Erythroblast (primary cell): ENCODE results near the gene TMEM80.

ENCODE experiments used
- DNase-seq, 2 experiments: peaks; one replicate each; lab custom pipeline; 2025; lab: John Stamatoyannopoulos, UW
- GATA1 ChIP-seq: IDR thresholded peaks from 2 replicates; pipeline ENCODE4 v1.6.1; 2011; ENCODE audit warnings: low read depth, mild to moderate bottlenecking, control low read depth, low read length, moderate library complexity
- POLR2A ChIP-seq: IDR thresholded peaks from 2 replicates; pipeline ENCODE4 v1.6.1; 2011; ENCODE audit warnings: mild to moderate bottlenecking, low read length

The TMEM80 gene

GRCh38 chr11:701741-702461, 6.3 kb downstream of the TMEM80 start:
- peak in 1 of 2 experiments; percentile 39 for DNase-seq
- no peak for TF ChIP-seq GATA1

- TF ChIP-seq POLR2A (no peak), GATA1 (no peak)
- no peak for DNase-seq
Observed at GRCh38 chr11:702462-703461, 7.1 kb downstream of the TMEM80 start.

- DNase-seq = no peak
- no peak for TF ChIP-seq GATA1
- TF ChIP-seq POLR2A = no peak
Observed at GRCh38 chr11:703506-703905, 7.9 kb downstream of the TMEM80 start.

GRCh38 chr11:704228-704674, 8.6 kb downstream of the TMEM80 start:
- DNase-seq = no peak
- TF ChIP-seq POLR2A = no peak

GRCh38 chr11:704781-705645, 9.4 kb downstream of the TMEM80 start:
- no peak for DNase-seq
- TF ChIP-seq GATA1 (no peak), POLR2A (no peak)

GRCh38 chr11:705646-706438, 10.2 kb downstream of the TMEM80 start, which contains the start of gene EPS8L2:
Gene EPS8L2 (plus strand): TSS chr11:706231. CDS start chr11:709408, 3,177 bp downstream.
- DNase-seq = no peak
- TF ChIP-seq GATA1 = no peak
- no peak for TF ChIP-seq POLR2A

GRCh38 chr11:706439-706956, 10.9 kb downstream of the TMEM80 start:
- no peak for DNase-seq
- TF ChIP-seq GATA1 (no peak), POLR2A (no peak)

- TF ChIP-seq POLR2A = no peak
- no peak for TF ChIP-seq GATA1
- DNase-seq = no peak
Observed at GRCh38 chr11:706957-707816, 11.6 kb downstream of the TMEM80 start.

- no peak for DNase-seq
- no peak for TF ChIP-seq POLR2A
- no peak for TF ChIP-seq GATA1
Observed at GRCh38 chr11:707817-708420, 12.3 kb downstream of the TMEM80 start.

- no peak for TF ChIP-seq GATA1
- no peak for TF ChIP-seq POLR2A
- no peak for DNase-seq
Observed at GRCh38 chr11:708511-708910, 12.9 kb downstream of the TMEM80 start.
